Heart right ventricle (tissue), 16 donors: Measurements from ENCODE around the gene TMEM233. TPM values are rescaled to one million over a fixed set of nuclear protein-coding genes. Genes with fewer than 3 reads are reported as not detected.

Experiments
- ATAC-seq, 8 donors: fragments of 200-7000 bp; cut with Tn5 transposase; one replicate each; pipeline ENCODE4 v1.9.1; 2020; ENCODE audit warnings: mild to moderate bottlenecking in 8 of 8, moderate library complexity in 8 of 8, moderate number of reproducible peaks in 1 of 8
- DNase-seq, 2 donors: peaks; one replicate each; pipeline ENCODE4 v3.0.0-alpha.2; 2020
- H3K27ac ChIP-seq, 10 donors: fragments of 200-600 bp; sonication (generic) in 2 of 10; one replicate each; pipeline versions ENCODE4 v1.5.0 to v1.8.0; 2020 to 2022; ENCODE audit warnings: mild to moderate bottlenecking in 3 of 10
- H3K27me3 ChIP-seq, 7 donors: fragments of 200-600 bp; one replicate each; pipeline ENCODE4 v1.8.0; 2021 to 2022; ENCODE audit warnings: mild to moderate bottlenecking in 2 of 7
- H3K36me3 ChIP-seq, 9 donors: fragments of 200-600 bp; sonication (generic) in 1 of 9; one replicate each; pipeline versions ENCODE4 v1.5.0 to v1.8.0; 2020 to 2022; ENCODE audit warnings: mild to moderate bottlenecking in 2 of 9
- H3K4me1 ChIP-seq, 9 donors: fragments of 200-600 bp; sonication (generic) in 1 of 9; one replicate each; pipeline versions ENCODE4 v1.5.0 to v1.8.0; 2020 to 2022; ENCODE audit warnings: mild to moderate bottlenecking in 4 of 9
- H3K4me3 ChIP-seq, 10 donors: fragments of 200-600 bp; sonication (generic) in 2 of 10; one replicate each; pipeline versions ENCODE4 v1.5.0 to v1.8.0; 2020 to 2022; ENCODE audit warnings: mild to moderate bottlenecking in 7 of 10, moderate library complexity in 2 of 10
- H3K9me3 ChIP-seq, 11 donors: fragments of 200-600 bp in 10 of 11; sonication (generic) in 2 of 11; one replicate each; pipeline versions ENCODE4 v1.5.0 to v1.8.0; 2013 to 2022; ENCODE audit warnings: mild to moderate bottlenecking in 2 of 11, control low read depth in 1 of 11, moderate library complexity in 1 of 11
- CTCF ChIP-seq, 9 donors: fragments of 200-600 bp; sonication (generic) in 2 of 9; IDR thresholded peaks; one replicate each; pipeline versions ENCODE4 v1.5.0 to v1.8.0; 2021 to 2022; ENCODE audit warnings: antibody characterized with exemption in 9 of 9, mild to moderate bottlenecking in 5 of 9, moderate library complexity in 1 of 9
- WGBS, 2 donors: extraction: QIAGEN DNeasy Blood & Tissue Kit; methylation state at CpG; one replicate each; pipeline ENCODE4 v1.1.7; 2013; ENCODE audit warnings: inconsistent platforms in 1 of 2; 5-methylcytosine and 5-hydroxymethylcytosine counted together
- intact Hi-C, 10 donors: fragments of 100-400 bp; cut with DNase I; formaldehyde crosslinking; loops; one replicate each; pipeline versions ENCODE4 v1.11.1 to v1.14.2; 2022
- polyA plus RNA-seq, 2 donors: library from polyadenylated mRNA; stranded (reverse); fragments of 200-250 nt; gene quantifications; one replicate each; pipeline ENCODE4 v1.2.3, GENCODE V29; 2013
- total RNA-seq, 10 donors: library from RNA; stranded (reverse); fragmentation: NEBNext Ultra II Directional in 3 of 10; extraction: Animal tissue kit (Norgen Biotek cat#: 25700) in 3 of 10; gene quantifications; one replicate each; pipeline versions ENCODE4 v1.2.1 to v1.2.4, GENCODE V29; 2021 to 2023
- donor health status: Arrhythmogenic right ventricular cardiomyopathy.
- donor health status: ischemic (EF 13 %, LVEDD 7.1; RV severe dilation, severe dysfunction).
- donor health status: healthy with polysubstance abuse.
- donor health status: DM: no; HTN: yes; CAD: no.
- donor health status: DM: no; HTN: no; CAD: no.
- donor health status: ischemic (EF 25% LVEDD 6.9; RV normal size, moderate dysfunction).
- donor health status: ischemic (EF 25% LVEDD 5.7; RV mildly dilated, moderate dysfunction).
- donor health status: healthy.
- donor health status: DM: yes; HTN: yes; CAD: no.
- donor health status: Ischemic cardiomyopathy.
- donor health status: ischemic (EF 35%, LVEDD 5.7; RV mildly dilated, moderate dysfunction).
- donor health status: nonischemic (EF 11% LVEDD 7.7; RV severe dilation, severe dysfunction).
- donor health status: DM: yes; HTN: yes; CAD: no.
- donor health status: PGD.
- donor health status: ischemic (EF 29% LVEDD 5.4; RV normal size, mild dysfunction).
- donor health status: nonischemic (EF 23%, LVEDD 6.1; RV moderate dilation, normal function).

Gene TMEM233
- total and polyA plus RNA-seq, 12 donors = 0.10 to 0.92 (median 0.49) TPM; not detected in 1

DNA sequence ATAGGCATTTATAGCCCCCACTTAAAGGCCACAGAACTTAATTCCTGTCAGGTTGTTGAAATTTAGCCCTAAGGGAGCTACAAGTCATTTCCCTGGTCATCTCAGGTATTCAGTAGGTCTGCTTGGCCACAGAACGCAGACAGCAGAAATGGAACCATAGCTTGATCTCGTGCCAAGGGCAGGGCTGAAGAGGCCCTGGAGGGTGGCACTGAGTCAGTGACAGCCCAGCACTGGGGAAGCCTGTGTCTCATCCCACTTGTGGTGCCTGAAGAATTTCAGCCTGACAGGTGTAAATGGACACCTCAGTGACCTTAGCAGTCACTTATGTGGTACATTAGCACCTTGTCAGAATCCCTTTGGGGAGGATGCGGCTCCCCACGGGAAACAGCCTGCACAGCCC lies 81.0 kb downstream of the TMEM233 start:
- no peak for ATAC-seq
- WGBS, 2 donors = 83% methylated on average over 4 of the region's 4 CpGs
- peak overlapping the region in 9 of 10 donors; percentile 32 to 91 (median 71) for H3K27ac ChIP-seq

DNA sequence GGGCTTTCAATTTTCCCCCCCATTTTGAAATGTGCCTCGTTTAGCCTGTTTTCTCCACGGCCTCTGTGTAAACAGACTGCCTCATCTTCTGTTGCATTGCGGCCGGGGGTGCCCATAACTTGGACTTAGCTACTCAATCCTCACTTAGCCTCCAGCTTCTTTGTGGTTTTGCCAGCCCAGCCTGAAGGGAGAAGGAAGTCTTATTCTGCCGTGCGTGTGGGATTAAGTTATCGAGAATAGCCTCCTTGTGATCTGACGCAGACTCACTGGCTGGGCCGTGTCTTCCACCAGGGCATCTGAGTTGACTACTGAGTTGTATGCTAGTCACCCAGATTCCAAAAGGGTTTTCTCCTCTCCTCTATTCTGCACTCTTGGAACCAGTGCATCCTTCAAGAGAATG lies 82.4 kb downstream of the TMEM233 start:
- intact Hi-C loops = no loop called here
- no peak for ATAC-seq

More for the DNA sequence above, 81.0 kb downstream of the TMEM233 start:
- Histone ChIP-seq H3K4me1 (peaks cover 0 to 66% (median 49%) of the 10 kb centered on the region in 9 donors), H3K36me3 (peaks cover 0 to 95% (median 53%) of the 10 kb centered on the region in 9 donors), H3K4me3 (no peak overlapping the region), H3K27me3 (no peaks in the 10 kb centered on the region), H3K9me3 (no peaks in the 10 kb centered on the region)
- no peak for TF ChIP-seq CTCF (IDR thresholded peaks at IDR 0.05)
- DNase-seq = no peak
- intact Hi-C loops = no loop called here

GRCh38 chr12:119676573-119676972 lies 83.0 kb downstream of the TMEM233 start:
- 92 to 93% methylated on average over 13 of the region's 13 CpGs for WGBS, 2 donors

More for the DNA sequence above, 82.4 kb downstream of the TMEM233 start:
- WGBS, 2 donors = 89 to 92% methylated on average over 9 of the region's 9 CpGs
- no peak overlapping the region for H3K4me3 ChIP-seq
- H3K4me1 ChIP-seq = peaks cover 0 to 52% (median 36%) of the 10 kb centered on the region in 9 donors
- DNase-seq = no peak
- no peak for TF ChIP-seq CTCF (IDR thresholded peaks at IDR 0.05)
- no peaks in the 10 kb centered on the region for H3K27me3 ChIP-seq
- no peaks in the 10 kb centered on the region for H3K9me3 ChIP-seq
- H3K36me3 ChIP-seq = peaks cover 0 to 100% (median 64%) of the 10 kb centered on the region in 9 donors
- H3K27ac ChIP-seq = peak overlapping the region in 1 of 10 donors; percentile 56

DNA sequence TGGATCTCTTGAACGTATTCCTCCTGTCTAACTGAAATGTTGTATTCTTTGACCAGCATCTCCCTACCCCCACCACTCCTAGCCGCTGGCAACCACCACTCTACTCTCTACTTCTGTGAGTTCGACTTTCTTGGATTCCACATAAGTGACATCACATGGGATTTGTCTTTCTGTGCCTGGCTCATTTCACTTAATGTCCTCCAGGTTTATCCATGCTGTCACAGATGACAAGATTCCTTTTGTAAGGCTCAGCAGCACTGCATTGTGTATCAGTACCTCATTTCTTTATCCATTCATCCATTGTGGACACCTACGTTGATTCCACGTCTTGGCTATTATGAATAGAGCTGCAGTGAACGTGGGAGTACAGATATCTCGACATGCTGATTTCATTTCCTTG lies 84.9 kb downstream of the TMEM233 start:
- TF ChIP-seq CTCF (IDR thresholded peaks at IDR 0.05) = no peak
- Histone ChIP-seq H3K4me3 (no peak overlapping the region), H3K27ac (no peak overlapping the region), H3K9me3 (no peaks in the 10 kb centered on the region), H3K4me1 (peaks cover 0 to 48% (median 27%) of the 10 kb centered on the region in 9 donors), H3K27me3 (no peaks in the 10 kb centered on the region), H3K36me3 (peaks cover 0 to 90% (median 66%) of the 10 kb centered on the region in 9 donors)
- ATAC-seq (no peak), DNase-seq (no peak)
- intact Hi-C loops = no loop called here
- WGBS, 2 donors = 64 to 73% methylated on average over 7 of the region's 7 CpGs

More at GRCh38 chr12:119676573-119676972, 83.0 kb downstream of the TMEM233 start:
- H3K27me3 ChIP-seq = no peaks in the 10 kb centered on the region
- H3K36me3 ChIP-seq = peaks cover 0 to 100% (median 69%) of the 10 kb centered on the region in 9 donors
- ATAC-seq (no peak), DNase-seq (no peak)
- TF ChIP-seq CTCF (IDR thresholded peaks at IDR 0.05) = no peak
- no peaks in the 10 kb centered on the region for H3K9me3 ChIP-seq
- H3K27ac ChIP-seq = no peak overlapping the region
- intact Hi-C loops = no loop called here
- peaks cover 0 to 48% (median 31%) of the 10 kb centered on the region in 9 donors for H3K4me1 ChIP-seq
- H3K4me3 ChIP-seq = no peak overlapping the region
